Right atrium auricular region (tissue), 2 donors: Measurements from ENCODE around the gene IL20RA. TPM values are rescaled to one million over a fixed set of nuclear protein-coding genes. Genes with fewer than 3 reads are reported as not detected.

Experiments
- DNase-seq: peaks from one replicate; pipeline ENCODE4 v3.0.0-alpha.2; 2019; ENCODE audit warnings: low spot score
- H3K27ac ChIP-seq, 2 donors: fragments of 200-600 bp; sonication (generic); 1 replicate in 1 of 2; 2 replicates in 1 of 2; pipeline ENCODE4 v1.5.1; 2016 to 2019
- H3K27me3 ChIP-seq, 2 donors: fragments of 200-600 bp; sonication (generic); one replicate each; pipeline versions ENCODE4 v1.5.1 to v1.6.0; 2017 to 2019
- H3K36me3 ChIP-seq: fragments of 200-600 bp; sonication (generic); one replicate; pipeline ENCODE4 v1.5.1; 2016
- H3K4me1 ChIP-seq, 2 donors: fragments of 200-600 bp; sonication (generic); one replicate each; pipeline versions ENCODE4 v1.5.1 to v1.6.0; 2017 to 2019
- H3K4me3 ChIP-seq, 2 donors: fragments of 200-600 bp; sonication (generic); 1 replicate in 1 of 2; 2 replicates in 1 of 2; pipeline ENCODE4 v1.5.1; 2017 to 2019; ENCODE audit warnings: mild to moderate bottlenecking in 1 of 2, moderate library complexity in 1 of 2
- H3K9me3 ChIP-seq, 2 donors: fragments of 200-600 bp; sonication (generic); one replicate each; pipeline ENCODE4 v1.5.1; 2019
- total RNA-seq, 2 donors: library from RNA; depleted of rRNA; stranded (reverse); fragments of >200 nt; gene quantifications; one replicate each; pipeline ENCODE4 v1.1.0, GENCODE V29; 2016
- TF ChIP-seq, protein P1 (sequence below), 2 donors: fragments of 200-600 bp; sonication (generic); IDR thresholded peaks; one replicate each; pipeline ENCODE4 v1.5.1; 2019; ENCODE audit warnings: antibody characterized with exemption in 2 of 2

The IL20RA gene
- total RNA-seq, 2 donors from 2014 or later = 0.12 to 5.0 TPM

DNA sequence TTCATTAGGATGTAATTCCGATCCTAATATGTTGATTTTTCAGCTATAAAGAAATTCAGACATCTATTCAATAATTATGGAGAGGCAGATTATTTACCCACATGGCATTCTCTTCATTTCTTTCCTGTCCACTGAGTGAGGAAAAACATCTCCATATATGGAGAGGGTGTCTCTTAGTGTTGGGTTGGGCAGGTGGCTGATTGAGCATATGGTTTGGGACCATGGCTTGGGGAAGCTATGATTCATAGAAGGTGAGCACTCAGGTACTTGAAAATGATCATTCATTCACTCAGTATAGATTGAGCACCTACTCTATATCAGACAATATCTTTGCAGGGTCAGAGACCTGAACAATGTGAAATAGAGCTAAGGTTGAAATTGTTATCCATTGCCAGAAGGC, 41.3 kb upstream of the IL20RA start:
- H3K4me3 ChIP-seq = no peak overlapping the region
- H3K9me3 ChIP-seq = no peaks in the 10 kb centered on the region
- TF ChIP-seq, protein P1, sequence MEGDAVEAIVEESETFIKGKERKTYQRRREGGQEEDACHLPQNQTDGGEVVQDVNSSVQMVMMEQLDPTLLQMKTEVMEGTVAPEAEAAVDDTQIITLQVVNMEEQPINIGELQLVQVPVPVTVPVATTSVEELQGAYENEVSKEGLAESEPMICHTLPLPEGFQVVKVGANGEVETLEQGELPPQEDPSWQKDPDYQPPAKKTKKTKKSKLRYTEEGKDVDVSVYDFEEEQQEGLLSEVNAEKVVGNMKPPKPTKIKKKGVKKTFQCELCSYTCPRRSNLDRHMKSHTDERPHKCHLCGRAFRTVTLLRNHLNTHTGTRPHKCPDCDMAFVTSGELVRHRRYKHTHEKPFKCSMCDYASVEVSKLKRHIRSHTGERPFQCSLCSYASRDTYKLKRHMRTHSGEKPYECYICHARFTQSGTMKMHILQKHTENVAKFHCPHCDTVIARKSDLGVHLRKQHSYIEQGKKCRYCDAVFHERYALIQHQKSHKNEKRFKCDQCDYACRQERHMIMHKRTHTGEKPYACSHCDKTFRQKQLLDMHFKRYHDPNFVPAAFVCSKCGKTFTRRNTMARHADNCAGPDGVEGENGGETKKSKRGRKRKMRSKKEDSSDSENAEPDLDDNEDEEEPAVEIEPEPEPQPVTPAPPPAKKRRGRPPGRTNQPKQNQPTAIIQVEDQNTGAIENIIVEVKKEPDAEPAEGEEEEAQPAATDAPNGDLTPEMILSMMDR (IDR thresholded peaks at IDR 0.05) = no peak
- no peaks in the 10 kb centered on the region for H3K36me3 ChIP-seq
- no peak overlapping the region for H3K27ac ChIP-seq
- DNase-seq = no peak
- H3K27me3 ChIP-seq = no peaks in the 10 kb centered on the region
- no peaks in the 10 kb centered on the region for H3K4me1 ChIP-seq

DNA sequence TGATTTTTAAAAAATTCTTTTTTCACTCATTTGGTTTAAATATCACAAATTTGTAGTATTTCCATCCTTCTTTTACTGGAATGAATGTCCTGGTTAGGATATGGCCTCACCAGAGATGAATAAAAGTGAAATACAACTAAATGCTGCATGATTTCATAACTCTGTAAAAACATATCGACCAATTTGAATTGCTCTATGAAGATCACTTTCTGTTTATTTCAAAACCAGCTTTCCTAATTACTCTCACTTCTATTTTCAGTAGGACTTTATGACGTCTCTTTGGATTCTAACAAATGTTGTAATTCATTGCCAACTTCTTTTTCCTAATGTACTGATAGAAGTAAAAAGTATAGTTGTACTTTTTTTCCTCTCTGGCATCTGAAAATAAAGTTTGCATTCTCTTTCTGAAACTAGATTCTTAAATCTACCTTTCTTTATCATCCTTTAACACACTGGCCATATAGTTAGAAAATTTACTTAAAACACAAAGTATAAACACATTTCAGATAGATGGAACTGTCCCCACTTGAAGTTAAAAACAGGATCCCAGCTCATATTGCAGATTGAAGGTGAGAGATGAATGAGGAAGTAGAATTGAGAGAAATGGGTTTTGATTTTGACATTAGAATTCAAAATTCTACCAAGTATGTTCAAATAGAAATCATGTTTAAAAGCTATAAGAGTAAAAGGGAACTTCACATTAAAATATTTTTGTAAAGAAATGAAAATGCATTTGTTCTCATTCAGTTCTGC, 40.3 kb upstream of the IL20RA start:
- Histone ChIP-seq H3K27me3 (no peaks in the 10 kb centered on the region), H3K4me3 (no peak overlapping the region), H3K9me3 (no peaks in the 10 kb centered on the region), H3K36me3 (no peaks in the 10 kb centered on the region), H3K4me1 (no peaks in the 10 kb centered on the region), H3K27ac (no peak overlapping the region)
- TF ChIP-seq, protein P1 (IDR thresholded peaks at IDR 0.05) = no peak
- DNase-seq = no peak

DNA sequence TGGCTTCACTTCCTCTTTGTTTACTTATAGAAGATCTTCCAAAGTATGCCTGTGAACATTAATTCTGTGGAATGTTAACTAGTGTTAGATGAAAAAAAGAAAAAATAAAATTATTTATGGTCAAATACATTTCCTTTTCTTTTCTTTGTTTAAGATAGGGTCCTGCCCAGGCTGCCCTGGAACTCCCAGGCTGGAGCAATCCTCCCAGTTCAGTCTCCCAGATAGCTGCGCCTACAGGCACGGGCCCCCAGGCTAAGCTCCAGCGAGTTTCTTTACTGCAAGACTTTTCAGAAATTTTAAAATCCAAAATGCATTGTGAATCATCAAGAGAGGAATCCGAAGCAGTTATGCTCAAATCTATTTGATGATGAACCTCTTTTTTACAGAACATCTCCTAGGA, 39.3 kb upstream of the IL20RA start:
- no peaks in the 10 kb centered on the region for H3K27me3 ChIP-seq
- no peaks in the 10 kb centered on the region for H3K4me1 ChIP-seq
- H3K36me3 ChIP-seq = no peaks in the 10 kb centered on the region
- no peaks in the 10 kb centered on the region for H3K9me3 ChIP-seq
- DNase-seq = no peak
- H3K4me3 ChIP-seq = no peak overlapping the region
- TF ChIP-seq, protein P1 (IDR thresholded peaks at IDR 0.05) = no peak
- H3K27ac ChIP-seq = no peak overlapping the region

DNA sequence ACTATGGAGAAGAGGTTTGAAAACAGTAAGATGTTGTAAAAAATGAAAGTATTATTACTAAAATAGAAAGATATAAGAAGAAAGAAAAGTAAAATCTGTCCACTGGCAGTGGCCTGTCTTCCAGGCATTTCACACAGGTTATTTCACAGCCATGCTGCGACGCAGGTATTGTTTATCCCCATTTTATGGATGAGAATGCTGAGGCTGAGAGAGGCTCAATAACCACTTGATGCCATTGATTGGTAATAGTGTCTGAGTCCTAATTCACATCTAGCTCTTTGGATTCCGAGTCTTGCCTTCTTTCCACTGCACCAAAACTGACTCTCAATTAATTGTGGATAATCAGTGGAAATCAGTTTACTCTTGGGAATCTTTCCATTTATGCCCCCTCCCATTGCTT, 37.2 kb upstream of the IL20RA start:
- no peak overlapping the region for H3K27ac ChIP-seq
- H3K4me3 ChIP-seq = no peak overlapping the region
- TF ChIP-seq, protein P1 (IDR thresholded peaks at IDR 0.05) = no peak
- peaks cover 0 to 2% of the 10 kb centered on the region in 2 donors for H3K4me1 ChIP-seq
- H3K9me3 ChIP-seq = no peaks in the 10 kb centered on the region
- no peaks in the 10 kb centered on the region for H3K27me3 ChIP-seq
- no peak for DNase-seq
- H3K36me3 ChIP-seq = no peaks in the 10 kb centered on the region

DNA sequence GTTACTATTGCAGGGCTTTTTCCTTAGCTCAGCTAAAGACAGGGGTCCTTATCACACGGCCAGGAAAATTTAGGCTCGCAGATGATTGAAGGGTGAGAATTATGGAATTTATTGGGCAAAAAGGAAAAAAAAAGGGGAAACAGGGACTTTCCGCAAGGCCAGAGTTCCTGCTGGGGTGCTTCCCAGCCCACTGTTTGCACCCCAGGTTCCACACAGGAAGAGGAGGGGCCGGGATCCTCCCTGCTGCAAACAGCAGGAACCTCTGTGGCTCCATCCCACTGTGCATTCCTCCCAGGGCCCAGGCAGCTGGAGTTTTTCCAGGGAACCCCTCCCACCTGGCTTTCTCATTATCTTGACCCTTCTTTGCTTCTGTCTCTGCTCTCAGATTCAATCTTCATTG, 35.9 kb upstream of the IL20RA start:
- Histone ChIP-seq H3K4me3 (no peak overlapping the region), H3K9me3 (no peaks in the 10 kb centered on the region), H3K36me3 (no peaks in the 10 kb centered on the region), H3K27ac (no peak overlapping the region), H3K27me3 (no peaks in the 10 kb centered on the region), H3K4me1 (peaks cover 0 to 5% of the 10 kb centered on the region in 2 donors)
- TF ChIP-seq, protein P1 (IDR thresholded peaks at IDR 0.05) = no peak
- no peak for DNase-seq
